HG03025 (cell line): Measurements from ENCODE around the gene JCHAIN.
"Not testable (repeated sequence)": the region's sequence is repeated elsewhere in the genome, so short reads cannot be mapped to it uniquely, and the experiment has no call there.

ENCODE experiments used
- ATAC-seq: cut with Tn5 transposase; IDR thresholded peaks from one replicate; pipeline ENCODE4 v1.9.1; 2021; ENCODE audit warnings: mild to moderate bottlenecking, moderate library complexity; ENCODE audit not compliant: unreplicated experiment, low FRiP score

JCHAIN gene

GRCh38 chr4:70666369-70666768, at the start of gene JCHAIN:
TSS of gene JCHAIN (minus strand) at chr4:70666508. CDS start at chr4:70666490, 18 bp downstream.
- ATAC-seq: no peak

DNA sequence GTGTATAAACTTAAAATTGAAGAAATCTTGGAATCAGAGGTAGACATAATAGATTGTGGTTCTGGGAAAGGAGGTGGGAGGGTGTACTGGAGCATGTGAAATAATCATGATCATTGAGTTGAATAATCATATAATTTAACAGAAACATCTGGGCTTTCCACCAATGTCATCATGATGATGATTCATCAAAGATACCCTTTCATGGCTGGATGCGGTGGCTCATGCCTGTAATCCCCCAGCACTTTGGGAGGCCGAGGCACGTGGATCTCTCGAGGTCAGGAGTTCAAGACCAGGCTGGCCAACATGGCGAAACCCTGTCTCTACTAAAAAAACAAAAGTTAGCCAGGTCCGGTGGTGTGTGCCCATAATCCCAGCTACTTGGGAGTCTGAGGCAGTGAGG, 48.8 kb upstream of the JCHAIN start:
- no peak for ATAC-seq

DNA sequence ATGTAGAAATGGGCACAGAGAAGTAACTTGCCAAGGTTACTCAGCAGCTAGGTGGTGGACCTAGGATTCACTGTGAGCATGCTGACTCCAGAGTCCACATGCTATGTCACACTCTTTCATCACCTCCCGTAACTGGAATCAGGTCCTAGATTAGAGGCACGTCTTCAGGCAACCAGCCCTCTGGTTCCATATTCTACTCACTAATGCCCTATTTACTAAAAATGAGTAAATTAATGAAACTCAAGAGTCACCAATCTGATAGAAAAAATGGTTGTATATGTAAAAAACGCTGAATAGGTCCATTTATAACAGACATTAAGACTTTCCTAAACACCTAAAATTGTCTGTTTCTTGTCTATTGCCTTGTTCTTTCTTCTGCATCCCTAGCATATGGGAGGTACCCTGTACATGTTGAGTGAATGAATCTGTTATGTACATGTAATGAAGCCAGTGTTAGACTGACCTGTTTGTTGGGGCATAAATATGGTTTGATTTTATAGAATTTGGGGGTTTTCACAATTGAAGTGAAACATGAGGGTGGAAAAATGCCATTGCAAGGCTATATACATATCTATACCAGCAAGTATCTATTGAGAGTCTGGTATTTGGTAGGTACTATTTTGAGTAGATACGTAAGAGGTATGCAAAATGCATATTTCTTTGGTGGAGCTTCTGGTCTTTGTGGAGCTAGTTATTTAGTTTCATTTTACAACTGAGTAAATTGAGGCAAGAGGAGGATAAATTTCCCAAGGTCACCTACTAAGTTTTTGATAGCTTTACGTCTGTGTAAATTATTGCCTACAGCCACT, 48.0 kb upstream of the JCHAIN start:
- peak; percentile 37 for ATAC-seq

GRCh38 chr4:70713453-70714078, 47.3 kb upstream of the JCHAIN start:
- peak; percentile 52 for ATAC-seq

DNA sequence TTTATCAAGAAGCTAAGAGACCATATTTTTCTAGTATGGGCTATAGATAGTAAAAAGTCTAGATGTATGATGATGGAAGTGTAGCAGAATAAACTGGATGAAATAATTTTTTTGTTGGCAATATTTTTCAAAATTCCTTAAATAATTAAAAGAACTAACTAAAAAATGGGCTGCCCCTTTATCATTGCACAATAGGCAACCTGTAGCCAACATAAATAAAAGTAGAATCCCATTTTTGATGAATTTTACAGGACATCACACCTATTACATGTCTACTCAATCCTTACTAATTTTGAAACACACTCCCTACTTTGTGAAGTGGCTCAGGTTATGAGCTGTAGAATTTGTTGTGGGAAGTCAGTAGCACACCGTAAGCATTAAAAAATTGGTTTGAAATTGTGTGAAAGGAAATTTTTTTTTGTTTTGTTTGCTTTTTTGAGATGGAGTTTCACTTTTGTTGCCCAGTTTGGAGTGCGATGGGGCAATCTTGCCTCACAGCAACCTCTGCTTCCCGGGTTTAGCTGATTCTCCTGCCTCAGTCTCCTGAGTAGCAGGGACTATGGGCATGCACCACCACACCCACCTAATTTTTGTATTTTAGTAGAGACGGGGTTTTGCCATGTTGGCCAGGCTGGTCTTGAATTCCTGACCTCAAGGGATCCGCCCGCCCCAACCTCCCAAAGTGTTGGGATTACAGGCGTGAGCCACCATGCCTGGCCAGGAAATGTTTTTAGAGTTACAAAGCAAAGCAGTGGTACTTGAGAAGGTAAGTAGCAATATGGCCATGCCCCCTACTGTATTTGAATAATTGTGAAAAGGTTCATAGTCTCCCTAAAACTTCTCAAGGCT, 46.5 kb upstream of the JCHAIN start:
- no peak for ATAC-seq

- no peak for ATAC-seq
Observed at GRCh38 chr4:70712150-70712549, 45.8 kb upstream of the JCHAIN start.

DNA sequence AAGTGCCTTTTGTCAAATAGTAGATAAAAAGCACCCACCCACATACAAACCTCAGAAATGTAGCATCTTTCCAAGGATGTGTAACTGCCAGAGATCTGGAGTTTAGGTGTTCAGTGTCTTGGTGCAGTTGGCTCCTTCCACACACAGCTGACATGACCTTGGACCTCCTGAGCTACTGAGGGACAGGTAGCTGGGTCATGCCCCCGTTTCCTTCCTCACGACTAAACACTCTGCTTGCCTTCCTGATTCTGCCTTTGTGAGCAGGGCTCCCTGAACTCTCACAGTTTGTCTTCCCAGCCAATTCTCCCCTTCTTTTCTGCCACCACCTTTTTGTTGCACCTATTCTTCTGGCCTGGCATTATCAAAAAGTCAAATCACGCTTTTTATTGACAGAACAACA, 45.3 kb upstream of the JCHAIN start:
- no peak for ATAC-seq

DNA sequence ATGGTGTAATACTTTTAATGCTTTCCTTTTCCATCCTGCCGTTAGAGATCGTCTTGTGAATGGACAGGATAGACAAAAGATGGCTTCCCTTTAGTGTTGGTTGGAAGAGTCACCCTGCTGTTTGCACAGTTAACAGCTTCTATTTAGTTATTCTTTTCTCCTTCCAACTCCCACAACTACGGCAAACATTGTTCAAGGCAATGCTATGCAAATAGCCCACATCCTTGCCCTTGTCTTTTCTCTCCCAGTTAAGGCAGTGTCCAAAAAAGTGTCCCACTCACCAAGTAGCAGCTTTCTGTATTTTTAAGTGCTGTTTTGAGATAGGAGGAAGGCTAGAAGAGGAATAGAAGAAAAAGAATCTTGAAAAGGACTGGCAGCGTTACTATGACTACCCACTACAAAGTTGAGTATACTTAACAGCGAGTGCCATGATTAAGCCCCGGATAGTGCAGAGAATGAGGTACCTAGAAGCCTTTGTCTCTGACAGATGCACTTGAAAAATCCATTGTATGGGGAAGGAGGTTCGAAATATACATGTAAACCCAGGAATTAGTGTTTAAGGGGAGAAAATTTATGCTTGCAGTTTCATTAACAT, 43.4 kb upstream of the JCHAIN start:
- no peak for ATAC-seq

DNA sequence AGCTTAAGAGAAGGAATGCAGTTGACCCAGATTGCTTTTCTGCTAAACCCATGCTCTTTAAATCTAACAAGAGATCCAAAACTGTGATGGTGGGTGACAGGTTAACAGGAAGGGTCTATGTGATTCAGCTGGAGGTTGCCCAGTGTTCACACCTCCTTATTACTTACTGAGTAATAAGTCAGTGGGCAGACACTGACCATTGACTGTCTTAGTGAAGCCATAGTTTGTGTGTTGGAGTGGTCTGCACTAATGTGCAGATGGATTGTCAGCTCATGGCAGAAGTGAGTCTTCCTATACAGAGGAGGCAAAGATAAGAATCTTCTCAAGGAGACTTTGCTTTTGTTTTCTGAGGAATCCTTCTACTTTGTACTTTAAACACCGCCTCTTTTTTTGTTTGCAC, 40.2 kb upstream of the JCHAIN start:
- ATAC-seq: no peak

DNA sequence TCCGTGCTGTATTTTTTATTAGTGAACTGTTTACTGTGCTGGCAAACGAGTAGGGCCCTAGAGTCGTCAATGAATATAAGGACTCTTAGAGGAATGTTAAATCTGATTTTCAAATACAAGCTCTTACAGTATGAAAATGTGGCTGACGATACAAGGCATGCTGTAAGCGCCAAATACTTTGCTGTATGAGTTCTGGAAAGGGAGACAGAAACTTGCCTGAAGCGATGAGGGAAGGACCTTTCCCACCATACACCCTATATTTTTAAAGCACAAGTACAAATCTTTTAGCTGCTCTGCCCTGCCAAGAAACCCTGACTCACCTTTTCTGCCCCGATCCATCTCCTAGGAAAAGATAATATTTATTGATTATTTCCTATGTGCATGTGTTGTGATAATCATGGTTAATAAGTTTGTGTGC, 39.7 kb upstream of the JCHAIN start:
- ATAC-seq: no peak

DNA sequence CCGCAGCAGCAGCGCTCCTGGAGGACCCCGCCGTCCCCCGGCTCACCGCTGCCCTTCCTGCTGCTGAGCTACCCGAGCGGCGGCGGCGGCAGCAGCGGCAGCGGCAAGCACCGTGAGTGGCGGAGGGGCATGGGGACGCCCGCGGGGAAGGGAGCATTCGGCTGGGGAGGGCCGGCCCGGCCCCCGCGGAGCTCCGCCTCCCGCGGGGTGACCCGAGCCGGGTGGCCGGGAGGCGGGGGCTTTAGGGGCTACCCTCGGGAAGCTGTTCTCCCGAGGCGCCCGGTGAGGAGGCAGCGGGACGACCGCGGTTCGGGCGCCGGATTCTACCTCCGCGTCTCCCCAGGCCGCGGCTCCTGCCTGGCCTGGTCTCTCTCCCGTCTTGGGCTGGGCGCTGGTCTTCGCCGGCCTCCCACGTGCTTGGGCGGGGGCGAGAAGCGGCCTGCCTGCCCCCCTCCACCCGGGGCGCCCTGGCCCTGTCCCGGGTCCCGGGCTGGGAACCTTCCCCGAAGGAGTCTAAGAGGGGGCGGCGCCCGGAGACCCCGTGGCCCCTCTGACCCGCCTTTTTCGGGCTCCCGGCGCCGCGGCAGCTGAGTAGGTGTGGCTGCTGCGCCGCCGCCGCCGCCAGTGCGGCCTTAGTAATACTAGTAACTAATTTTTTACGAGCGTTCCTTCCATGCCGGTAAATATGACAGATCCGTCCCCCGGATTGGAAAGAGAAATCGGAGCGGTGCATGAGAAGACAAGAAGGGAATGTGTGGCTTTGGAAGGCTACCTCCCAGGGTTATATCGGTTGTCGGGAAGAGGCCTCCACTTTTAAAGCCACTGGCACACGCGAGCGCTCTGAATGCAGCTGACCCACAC, 39.1 kb upstream of the JCHAIN start:
- ATAC-seq: peak; percentile 56

- ATAC-seq: peak; percentile 40
Observed at GRCh38 chr4:70704931-70705182, 38.5 kb upstream of the JCHAIN start.

- ATAC-seq: peak; percentile 62
Observed at GRCh38 chr4:70704215-70704930, 38.1 kb upstream of the JCHAIN start.

DNA sequence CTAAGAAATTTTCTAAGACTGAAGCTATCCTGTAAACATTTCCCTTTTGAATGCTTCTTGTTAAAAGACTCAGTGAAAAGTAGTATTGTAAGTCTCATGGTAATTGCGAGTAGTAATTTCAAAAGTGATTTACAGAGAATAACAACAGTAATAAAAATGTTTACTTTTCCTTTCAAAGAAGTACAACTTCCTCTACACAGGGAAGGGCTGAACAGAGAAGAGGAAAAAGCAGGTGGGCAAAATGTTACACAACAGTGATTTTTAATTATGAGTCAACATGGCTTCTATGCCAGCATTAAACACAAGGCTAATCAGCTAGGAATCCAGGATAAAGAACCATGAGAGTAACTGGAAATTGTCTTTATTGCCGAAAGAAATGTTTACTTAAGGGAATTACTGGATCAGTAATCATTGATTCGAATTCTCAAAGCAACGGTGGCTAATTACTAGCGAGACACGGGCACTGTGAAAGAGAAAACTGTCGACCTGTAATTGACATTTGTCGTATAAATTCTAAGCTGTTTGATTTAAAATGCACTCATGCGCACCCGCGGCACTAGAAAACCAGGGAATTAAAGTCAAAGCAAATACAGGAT, 37.4 kb upstream of the JCHAIN start:
- ATAC-seq: no peak

- ATAC-seq: not testable (repeated sequence)
Observed at GRCh38 chr4:70702592-70702991, 36.3 kb upstream of the JCHAIN start.

GRCh38 chr4:70701271-70701670, 35.0 kb upstream of the JCHAIN start:
- ATAC-seq: no peak

DNA sequence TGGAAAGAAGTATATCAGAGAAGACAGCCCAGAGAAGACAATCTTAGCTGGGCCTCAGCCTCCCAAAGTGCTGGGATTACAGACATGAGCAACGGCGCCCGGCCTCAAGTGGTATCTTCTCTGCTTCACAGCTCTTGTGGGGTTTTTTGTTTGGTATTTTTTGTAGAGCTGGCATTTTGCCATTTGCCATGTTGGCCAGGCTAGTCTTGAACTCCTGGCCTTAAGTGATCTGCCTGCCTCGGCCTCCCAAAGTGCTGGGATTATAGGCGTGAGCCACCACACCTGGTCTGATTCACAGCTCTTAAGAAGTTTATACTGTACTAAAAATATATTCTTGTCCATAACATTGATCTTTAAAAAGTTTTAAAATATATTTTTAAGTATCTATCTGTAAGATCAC, 34.4 kb upstream of the JCHAIN start:
- no peak for ATAC-seq

DNA sequence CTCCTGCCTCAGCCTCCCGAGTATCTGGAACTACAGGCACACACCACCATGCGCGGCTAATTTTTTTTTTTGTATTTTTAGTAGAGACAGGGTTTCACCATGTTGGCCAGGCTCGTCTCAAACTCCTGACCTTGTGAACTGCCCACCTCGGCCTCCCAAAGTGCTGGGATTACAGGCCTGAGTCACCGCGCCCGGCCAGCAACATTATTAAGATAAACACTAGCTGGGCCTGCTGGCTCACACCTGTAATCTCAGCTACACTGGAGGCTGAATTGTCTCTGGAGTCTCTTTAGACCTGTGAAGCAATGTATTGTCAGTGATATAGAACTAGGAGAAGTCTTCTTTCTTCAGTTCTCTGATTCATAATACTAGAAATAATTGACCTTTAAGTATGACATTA, 32.1 kb upstream of the JCHAIN start:
- ATAC-seq: not testable (repeated sequence)

DNA sequence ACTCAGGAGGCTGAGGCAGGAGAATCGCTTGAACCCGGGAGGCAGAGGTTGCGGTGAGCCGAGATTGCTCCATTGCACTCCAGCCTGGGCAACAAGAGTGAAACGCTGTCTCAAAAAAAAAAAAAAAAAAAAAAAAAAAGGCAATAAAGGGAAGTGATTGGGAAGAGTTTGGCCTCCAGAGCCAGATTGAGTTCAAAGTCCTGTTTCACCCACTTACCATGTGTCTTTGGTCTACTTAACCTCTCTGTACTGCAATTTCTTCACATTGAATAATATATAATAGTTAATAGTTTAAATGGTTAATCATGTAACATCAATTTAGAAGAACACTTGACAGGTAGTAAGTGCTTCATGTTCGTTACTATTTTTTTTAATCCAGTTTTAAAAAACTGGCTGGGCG, 28.3 kb upstream of the JCHAIN start:
- not testable (repeated sequence) for ATAC-seq
